AG09309 (cell line): ENCODE data around the gene ITGA3.
A peak's percentile ranks its signal among the peaks of the same experiment; 100 is the strongest.

ENCODE experiments used
- DNase-seq: peaks from one replicate; pipeline ENCODE4 v3.0.0-alpha.2; 2010; ENCODE audit warnings: low read depth
- H3K4me3 ChIP-seq: 2 replicates; pipeline ENCODE4 v1.5.1; 2011; ENCODE audit warnings: mild to moderate bottlenecking, low read depth, low read length, moderate library complexity; ENCODE audit not compliant: control insufficient read depth
- TF ChIP-seq, protein P1 (sequence below): IDR thresholded peaks from 2 replicates; pipeline ENCODE4 v1.5.1; 2011; ENCODE audit warnings: mild to moderate bottlenecking, low read depth, low read length, inconsistent platforms; ENCODE audit not compliant: insufficient read depth, control insufficient read depth; ENCODE audit errors: missing control alignments

The ITGA3 gene

DNA sequence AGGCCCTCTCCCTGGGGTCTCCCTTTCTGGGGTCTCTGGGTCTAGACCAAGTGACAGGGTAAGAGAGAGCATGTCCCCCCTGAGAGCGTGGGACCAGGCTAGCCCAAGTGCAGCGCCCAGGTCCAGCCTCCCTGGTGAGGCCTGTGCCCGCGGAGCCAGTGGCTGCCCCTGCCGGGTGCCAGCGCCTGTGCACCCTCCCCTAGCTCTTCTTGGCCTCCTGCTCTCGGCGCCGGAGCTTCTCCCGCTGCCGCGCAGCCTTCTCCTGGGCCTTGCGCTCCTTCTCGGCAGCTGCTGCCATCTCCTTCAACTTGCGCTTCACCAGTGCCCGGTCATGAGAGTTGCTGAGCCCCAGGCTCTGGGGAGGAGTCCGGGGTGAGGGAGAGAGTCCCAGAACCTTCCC, 56.8 kb downstream of the ITGA3 start:
- H3K4me3 ChIP-seq = no peak overlapping the region
- TF ChIP-seq, protein P1, sequence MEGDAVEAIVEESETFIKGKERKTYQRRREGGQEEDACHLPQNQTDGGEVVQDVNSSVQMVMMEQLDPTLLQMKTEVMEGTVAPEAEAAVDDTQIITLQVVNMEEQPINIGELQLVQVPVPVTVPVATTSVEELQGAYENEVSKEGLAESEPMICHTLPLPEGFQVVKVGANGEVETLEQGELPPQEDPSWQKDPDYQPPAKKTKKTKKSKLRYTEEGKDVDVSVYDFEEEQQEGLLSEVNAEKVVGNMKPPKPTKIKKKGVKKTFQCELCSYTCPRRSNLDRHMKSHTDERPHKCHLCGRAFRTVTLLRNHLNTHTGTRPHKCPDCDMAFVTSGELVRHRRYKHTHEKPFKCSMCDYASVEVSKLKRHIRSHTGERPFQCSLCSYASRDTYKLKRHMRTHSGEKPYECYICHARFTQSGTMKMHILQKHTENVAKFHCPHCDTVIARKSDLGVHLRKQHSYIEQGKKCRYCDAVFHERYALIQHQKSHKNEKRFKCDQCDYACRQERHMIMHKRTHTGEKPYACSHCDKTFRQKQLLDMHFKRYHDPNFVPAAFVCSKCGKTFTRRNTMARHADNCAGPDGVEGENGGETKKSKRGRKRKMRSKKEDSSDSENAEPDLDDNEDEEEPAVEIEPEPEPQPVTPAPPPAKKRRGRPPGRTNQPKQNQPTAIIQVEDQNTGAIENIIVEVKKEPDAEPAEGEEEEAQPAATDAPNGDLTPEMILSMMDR = no peak
- DNase-seq = no peak

DNA sequence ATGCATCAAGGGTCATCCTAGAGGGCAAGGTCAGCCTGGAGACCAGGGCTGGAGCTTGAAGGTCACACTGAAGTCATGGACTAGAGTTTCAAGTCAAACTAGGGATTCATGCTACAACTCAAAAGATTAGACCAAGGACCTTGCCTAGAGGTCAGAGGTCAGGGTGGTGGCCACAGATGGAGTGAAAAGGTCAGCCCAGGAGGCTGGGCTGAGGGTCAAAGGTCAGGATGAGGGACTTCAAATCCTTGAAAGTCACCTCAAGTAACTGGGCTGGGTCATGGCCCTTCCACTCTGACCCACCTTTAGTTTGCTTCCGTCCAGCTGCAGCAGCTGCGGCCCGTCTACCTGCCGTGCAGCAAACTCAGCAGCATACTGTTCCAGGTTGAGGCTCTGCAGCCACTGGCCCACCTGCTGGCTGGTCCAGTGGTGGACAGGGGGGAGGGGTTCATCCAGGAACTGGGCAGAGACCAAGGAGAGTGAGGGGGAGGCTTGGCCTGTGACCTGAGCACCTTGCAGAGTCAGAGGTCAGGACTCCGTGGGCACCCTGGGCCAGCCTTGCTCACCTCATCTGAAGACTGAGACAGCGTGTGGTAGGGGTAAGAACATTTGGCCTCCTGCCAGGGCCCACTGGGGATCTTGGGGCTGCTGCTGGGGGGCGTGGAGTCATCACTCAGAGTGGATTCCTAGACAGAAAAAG, 57.9 kb downstream of the ITGA3 start:
- DNase-seq = no peak
- no peak overlapping the region for H3K4me3 ChIP-seq
- TF ChIP-seq, protein P1 = no peak

DNA sequence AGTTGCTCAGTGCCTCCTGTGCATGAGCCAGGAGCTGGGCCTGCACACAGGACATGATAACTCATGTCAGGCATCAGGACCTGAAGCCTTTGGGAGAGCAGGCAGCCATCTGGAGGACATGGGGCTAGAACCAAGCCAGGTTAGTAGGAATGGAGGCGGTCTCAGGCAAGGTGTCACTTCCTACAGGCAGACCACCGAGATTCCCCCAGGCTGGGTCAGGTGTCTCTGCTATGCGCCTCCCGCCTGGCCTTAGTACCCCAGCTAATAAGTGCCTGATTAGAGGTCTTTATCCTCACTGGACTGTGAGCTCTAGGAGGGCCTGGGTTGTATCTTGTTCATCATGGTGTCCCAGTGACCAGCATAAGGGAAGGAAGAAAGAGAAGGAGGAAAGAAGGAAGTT, 58.5 kb downstream of the ITGA3 start:
- no peak overlapping the region for H3K4me3 ChIP-seq
- DNase-seq = no peak
- TF ChIP-seq, protein P1 = no peak

DNA sequence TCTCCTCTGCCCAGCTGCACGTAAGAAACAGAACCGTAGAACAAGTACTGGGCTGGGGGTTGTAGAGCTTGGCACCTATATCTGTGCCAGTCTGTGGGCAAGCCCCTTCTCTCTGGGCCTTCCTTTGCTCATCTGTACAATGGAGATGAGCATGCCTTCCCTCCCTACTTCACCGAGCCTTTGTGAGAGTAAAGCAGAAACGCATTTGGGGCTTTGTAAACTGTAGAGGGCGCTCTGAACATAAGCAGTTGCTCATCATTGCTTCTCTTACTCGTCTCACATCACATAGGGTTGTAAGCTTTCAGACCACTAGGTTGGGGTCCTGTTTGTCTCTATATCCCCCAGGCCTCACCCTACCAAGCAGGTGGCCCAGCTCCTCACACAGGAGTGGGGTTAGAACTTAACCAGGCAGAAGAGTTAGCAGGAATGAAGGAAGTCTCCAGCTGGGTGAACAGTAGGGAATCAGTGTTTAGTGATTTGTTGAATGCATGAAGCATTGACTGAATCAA, 59.0 kb downstream of the ITGA3 start:
- TF ChIP-seq, protein P1 = peak; percentile 80
- no peak for DNase-seq

DNA sequence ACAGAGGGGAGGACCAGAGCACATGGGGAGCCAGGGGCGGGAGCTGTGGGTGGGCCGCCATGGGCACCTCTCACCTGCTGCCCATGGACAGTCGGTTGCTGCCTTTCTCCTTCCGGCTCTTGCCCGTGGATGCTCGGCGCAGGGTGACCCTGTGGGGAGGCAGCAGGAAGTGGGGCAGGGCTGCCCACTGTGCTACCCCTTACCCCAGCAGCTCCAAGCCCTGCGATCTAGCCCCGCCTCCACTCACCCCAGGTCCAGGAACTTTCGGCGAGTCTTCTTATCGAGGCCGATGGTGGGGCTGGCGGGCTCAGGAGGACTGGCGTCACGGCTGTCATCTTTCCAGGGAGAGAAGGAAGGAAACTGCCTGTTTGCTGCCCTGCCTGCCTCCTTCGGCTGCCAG, 59.8 kb downstream of the ITGA3 start:
- TF ChIP-seq, protein P1 = no peak
- no peak for DNase-seq
- no peak overlapping the region for H3K4me3 ChIP-seq

More for the DNA sequence above, 59.0 kb downstream of the ITGA3 start:
- no peak overlapping the region for H3K4me3 ChIP-seq

DNA sequence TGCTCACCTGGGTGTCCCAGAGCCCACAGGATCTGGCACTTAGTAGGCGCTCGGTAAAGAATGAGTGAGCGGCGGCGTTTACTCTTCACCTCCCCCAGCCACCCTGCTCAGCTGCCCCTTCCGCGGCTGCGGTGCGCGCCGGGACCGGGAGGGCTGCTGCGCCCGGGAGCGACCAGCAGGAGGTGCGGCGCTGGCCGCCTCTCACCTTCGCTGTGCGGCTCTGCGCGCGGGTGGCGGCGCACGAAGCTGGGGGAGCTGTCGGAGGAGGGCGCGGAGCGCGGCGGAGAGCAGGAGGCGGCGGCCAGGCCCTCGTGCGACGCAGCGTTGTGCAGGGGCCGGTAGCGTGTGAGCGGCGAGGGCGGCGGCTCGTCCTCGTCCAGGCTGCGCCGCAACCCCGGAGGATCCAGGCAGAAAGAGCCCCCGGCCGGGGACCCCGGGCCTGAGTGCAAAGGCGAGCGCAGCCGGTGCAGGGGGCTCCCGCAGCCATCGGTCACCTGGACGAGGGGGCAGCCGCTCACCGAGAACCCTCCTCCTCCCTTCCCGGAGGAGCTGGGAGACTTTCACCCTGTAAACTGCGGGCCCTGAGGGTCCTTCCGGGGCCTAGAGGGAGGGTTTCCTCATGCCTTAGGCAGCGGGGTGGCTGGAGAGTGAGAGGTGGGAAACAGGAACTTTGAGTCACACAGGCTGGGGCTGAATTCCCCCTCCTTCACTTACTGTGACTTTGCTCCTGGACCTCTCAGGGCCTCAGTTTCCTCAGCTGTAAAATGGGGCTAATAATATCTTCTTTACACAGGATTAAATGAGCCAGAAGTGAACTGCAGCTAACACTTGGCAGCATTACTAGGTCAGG, 61.5 kb downstream of the ITGA3 start:
- no peak for DNase-seq
- TF ChIP-seq, protein P1 = peak; percentile 46
- no peak overlapping the region for H3K4me3 ChIP-seq
